ENCODE data around the gene ABHD1.

GRCh38 chr2:27135478-27135955 lies 11.9 kb downstream of the ABHD1 start:
- TF ChIP-seq CTCF (IDR thresholded peaks at IDR 0.05) (no peak), POLR2A (IDR thresholded peaks at IDR 0.05) (no peak)
